Panc1 (cell line): ENCODE results near the gene MRPL38. TPM values are rescaled to one million over a fixed set of nuclear protein-coding genes. Genes with fewer than 3 reads are reported as not detected.

Experiments used
- ATAC-seq: fragments of 200-7000 bp; cut with Tn5 transposase; 2 replicates; pipeline ENCODE4 v1.9.1; 2020; ENCODE audit warnings: mild to moderate bottlenecking, moderate library complexity
- BruUV-seq: library from RNA; stranded (reverse); fragments of 400-500 nt; replicated peaks from 2 replicates; lab custom pipeline; 2021; lab: Mats Ljungman, UMichigan
- CTCF ChIA-PET: fragments of 300-600 bp; sonication (Branson Sonifier 250); formaldehyde crosslinking; loops from one replicate; lab custom pipeline; 2022; ENCODE audit warnings: antibody characterized with exemption; lab: Charles Lee
- POLR2A ChIA-PET: fragments of 300-600 bp; sonication (Branson Sonifier 250); formaldehyde crosslinking; loops from one replicate; lab custom pipeline; 2022; ENCODE audit warnings: antibody characterized with exemption; lab: Charles Lee
- DNase-seq: peaks from one replicate; pipeline ENCODE4 v3.0.0-alpha.2; 2010; ENCODE audit warnings: low read depth, low spot score
- H3K27ac ChIP-seq: 2 replicates; pipeline ENCODE4 v1.5.1; 2011; ENCODE audit warnings: mild to moderate bottlenecking, low read length, inconsistent platforms
- H3K27me3 ChIP-seq: fragments of 200-500 bp; sonication (Bioruptor generic); 2 replicates; pipeline ENCODE4 v1.6.0; 2014; ENCODE audit warnings: low read length, inconsistent platforms; ENCODE audit not compliant: control insufficient read depth, insufficient read depth
- H3K36me3 ChIP-seq: fragments of 200-500 bp; sonication (Bioruptor generic); 2 replicates; pipeline ENCODE4 v1.5.1; 2014; ENCODE audit warnings: inconsistent platforms, mild to moderate bottlenecking, low read length, moderate library complexity; ENCODE audit not compliant: control insufficient read depth, insufficient read depth
- H3K4me1 ChIP-seq: 2 replicates; pipeline ENCODE4 v1.5.1; 2011; ENCODE audit warnings: inconsistent platforms, mild to moderate bottlenecking, low read length, moderate library complexity; ENCODE audit not compliant: control insufficient read depth, insufficient read depth
- H3K4me3 ChIP-seq, 2 experiments: 2 replicates each; pipeline ENCODE4 v1.5.1; 2011 to 2012; ENCODE audit warnings: low read depth in 2 of 2, low read length in 2 of 2, mild to moderate bottlenecking in 2 of 2, inconsistent platforms in 1 of 2, moderate library complexity in 1 of 2
- H3K9me3 ChIP-seq: fragments of 200-500 bp; sonication (Bioruptor generic); 2 replicates; pipeline ENCODE4 v1.5.1; 2014; ENCODE audit warnings: low read depth, mild to moderate bottlenecking, inconsistent platforms, low read length, moderate library complexity; ENCODE audit not compliant: control insufficient read depth, insufficient read depth
- POLR2AphosphoS5 ChIP-seq: IDR thresholded peaks from 2 replicates; pipeline ENCODE4 v1.6.1; 2012; ENCODE audit warnings: mild to moderate bottlenecking, low read depth, low read length, moderate library complexity
- SIN3A ChIP-seq: IDR thresholded peaks from 2 replicates; pipeline ENCODE4 v1.6.1; 2012; ENCODE audit warnings: low read depth, mild to moderate bottlenecking, low read length, moderate library complexity, borderline replicate concordance; ENCODE audit not compliant: insufficient read depth
- TCF7L2 ChIP-seq: IDR thresholded peaks from 2 replicates; pipeline ENCODE4 v1.6.1; 2011; ENCODE audit warnings: mild to moderate bottlenecking, low read depth, low read length, inconsistent platforms
- in situ Hi-C: cut with HindIII; loops from 2 replicates; pipeline ENCODE4 v1.10.0; 2016; ENCODE audit warnings: low sequenced_read_pairs, low pct_unique_long_range_greater_than_20kb
- intact Hi-C: fragments of 100-400 bp; cut with micrococcal nuclease; formaldehyde crosslinking; loops from one replicate; pipeline ENCODE4 v1.10.0; 2022; ENCODE audit not compliant: unreplicated experiment
- total RNA-seq: library from RNA; stranded (reverse); gene quantifications from one replicate; pipeline ENCODE4 v1.2.1, GENCODE V29; 2021; ENCODE audit not compliant: unreplicated experiment
- TF ChIP-seq, protein P1 (sequence below): fragments of 450-650 bp; IDR thresholded peaks from 2 replicates; pipeline ENCODE4 v1.5.1; 2017; ENCODE audit warnings: mild to moderate bottlenecking
- TF ChIP-seq, protein P2 (sequence below), 2 experiments: IDR thresholded peaks; 2 replicates each; pipeline ENCODE4 v1.6.1; 2011 to 2012; ENCODE audit warnings: low read depth in 2 of 2, control low read depth in 1 of 2, low read length in 1 of 2, mild to moderate bottlenecking in 1 of 2, moderate library complexity in 1 of 2; ENCODE audit not compliant: insufficient read depth in 1 of 2

The MRPL38 gene
- total RNA-seq, 1 experiment from 2014 or later: 165 TPM

DNA sequence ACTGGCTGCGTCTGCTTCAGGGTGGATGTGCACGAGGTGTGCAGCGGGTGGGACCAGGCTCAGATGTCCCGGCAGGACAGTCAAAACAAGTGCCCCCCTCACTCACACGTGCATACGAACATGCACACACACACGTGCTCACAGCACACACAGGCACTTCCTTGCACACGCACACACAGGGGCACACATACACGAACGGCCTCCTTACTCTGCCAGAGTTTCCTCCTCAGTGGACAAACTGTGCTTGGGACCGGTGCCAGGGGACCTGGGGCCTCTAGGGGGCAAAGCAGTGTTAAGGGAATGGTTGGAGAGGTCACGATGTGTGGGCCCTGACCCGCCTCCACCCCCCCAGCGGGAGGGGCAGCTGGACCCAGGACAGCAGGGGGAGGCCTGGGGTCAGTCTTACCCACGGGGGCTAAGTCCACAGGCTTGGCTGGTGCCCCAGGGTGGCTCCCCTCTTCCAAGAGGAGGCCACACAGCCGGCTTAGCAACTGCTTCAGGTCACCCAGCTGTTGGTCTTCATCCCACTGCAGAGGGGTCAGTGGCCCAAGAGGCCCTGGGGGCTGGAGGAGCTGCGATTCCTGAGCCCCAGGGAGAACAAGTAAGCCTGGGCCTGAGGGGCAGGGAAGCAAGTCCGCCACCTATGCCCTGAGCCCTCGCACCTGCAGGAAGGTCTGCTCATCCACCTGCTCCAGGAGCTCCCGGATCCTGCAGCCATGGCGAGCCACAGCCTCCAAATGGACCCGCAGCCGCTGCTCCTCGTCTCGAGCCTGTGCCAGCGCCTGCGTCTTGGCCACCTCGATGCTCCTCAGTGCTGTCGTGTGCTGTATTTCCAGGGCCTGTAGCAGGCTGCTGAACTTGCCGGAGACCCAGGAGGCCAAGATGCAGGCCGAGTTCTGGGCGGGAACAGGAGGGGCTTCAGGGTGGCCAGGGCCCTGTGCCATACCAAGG lies 12.8 kb downstream of the MRPL38 start:
- no TSS peak for BruUV-seq
- H3K27ac ChIP-seq: no peak overlapping the region
- no peak overlapping the region for H3K4me3 ChIP-seq
- 0 out of 2 replicates have a peak, but pooled peaks have one; percentile 22 for TF ChIP-seq POLR2AphosphoS5
- TF ChIP-seq TCF7L2: no peak
- POLR2A ChIA-PET: no interaction called here
- H3K36me3 ChIP-seq: no peaks in the 10 kb centered on the region
- no peaks in the 10 kb centered on the region for H3K27me3 ChIP-seq
- CTCF ChIA-PET: interaction anchor here (0.7 kb wide), 1 partner anchor 31 kb away, joined by 5 read pairs; no protein-coding TSS in a partner anchor
- H3K9me3 ChIP-seq: no peaks in the 10 kb centered on the region
- ATAC-seq (no peak), DNase-seq (no peak)
- intact Hi-C loops: no loop called here
- peaks cover 11% of the 10 kb centered on the region for H3K4me1 ChIP-seq
- in situ Hi-C loops: no loop called here

DNA sequence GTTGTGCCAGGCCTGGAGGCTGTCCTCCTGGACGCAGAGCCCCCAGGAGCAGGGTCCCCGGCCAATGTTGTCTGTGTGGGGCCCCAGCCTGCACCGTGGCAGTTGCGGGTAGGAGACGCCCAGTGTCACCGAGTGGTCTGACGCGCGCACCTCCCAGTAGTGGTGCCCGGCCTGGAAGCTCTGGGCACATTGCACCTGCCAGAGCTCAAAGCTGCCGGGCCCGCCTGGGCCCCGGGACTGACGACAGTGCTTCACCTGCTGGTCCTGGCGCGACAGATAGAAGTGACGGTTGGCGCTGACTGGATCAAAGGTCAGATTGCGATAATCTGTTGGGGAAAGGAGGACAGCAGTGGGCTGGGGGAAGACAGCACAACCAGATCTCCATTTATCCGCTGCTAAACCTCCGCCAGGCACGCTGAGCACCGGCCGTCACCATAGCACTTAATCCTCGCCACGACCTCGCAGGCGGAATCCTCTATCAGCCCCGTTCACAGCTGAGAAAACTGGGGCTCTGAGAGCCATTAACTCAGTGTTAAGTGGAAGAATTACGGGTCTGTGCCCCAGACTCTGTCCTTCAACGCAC lies 13.6 kb downstream of the MRPL38 start:
- no TSS peak for BruUV-seq

DNA sequence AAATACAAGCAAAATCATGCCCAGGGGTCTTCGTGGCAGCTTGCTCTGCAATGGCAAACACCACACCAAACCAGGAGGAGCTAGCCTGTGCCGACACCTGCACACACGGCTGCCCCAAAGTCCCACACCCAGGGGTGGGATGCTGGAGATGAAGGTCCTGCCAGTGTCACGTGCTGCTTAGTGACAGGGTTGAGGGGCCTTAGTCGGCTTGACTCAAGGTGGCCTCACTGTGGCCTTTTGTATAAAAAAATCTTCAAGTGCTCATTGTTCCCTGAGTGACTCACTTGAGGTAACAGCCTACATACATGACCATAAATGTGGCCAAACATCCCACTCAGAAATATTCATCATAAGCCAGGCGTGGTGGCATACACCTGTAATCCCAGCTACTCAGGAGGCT lies 15.2 kb downstream of the MRPL38 start:
- no peak for TF ChIP-seq POLR2AphosphoS5
- no peak for TF ChIP-seq SIN3A
- TF ChIP-seq, protein P1, sequence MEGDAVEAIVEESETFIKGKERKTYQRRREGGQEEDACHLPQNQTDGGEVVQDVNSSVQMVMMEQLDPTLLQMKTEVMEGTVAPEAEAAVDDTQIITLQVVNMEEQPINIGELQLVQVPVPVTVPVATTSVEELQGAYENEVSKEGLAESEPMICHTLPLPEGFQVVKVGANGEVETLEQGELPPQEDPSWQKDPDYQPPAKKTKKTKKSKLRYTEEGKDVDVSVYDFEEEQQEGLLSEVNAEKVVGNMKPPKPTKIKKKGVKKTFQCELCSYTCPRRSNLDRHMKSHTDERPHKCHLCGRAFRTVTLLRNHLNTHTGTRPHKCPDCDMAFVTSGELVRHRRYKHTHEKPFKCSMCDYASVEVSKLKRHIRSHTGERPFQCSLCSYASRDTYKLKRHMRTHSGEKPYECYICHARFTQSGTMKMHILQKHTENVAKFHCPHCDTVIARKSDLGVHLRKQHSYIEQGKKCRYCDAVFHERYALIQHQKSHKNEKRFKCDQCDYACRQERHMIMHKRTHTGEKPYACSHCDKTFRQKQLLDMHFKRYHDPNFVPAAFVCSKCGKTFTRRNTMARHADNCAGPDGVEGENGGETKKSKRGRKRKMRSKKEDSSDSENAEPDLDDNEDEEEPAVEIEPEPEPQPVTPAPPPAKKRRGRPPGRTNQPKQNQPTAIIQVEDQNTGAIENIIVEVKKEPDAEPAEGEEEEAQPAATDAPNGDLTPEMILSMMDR: no peak
- TF ChIP-seq, protein P2, sequence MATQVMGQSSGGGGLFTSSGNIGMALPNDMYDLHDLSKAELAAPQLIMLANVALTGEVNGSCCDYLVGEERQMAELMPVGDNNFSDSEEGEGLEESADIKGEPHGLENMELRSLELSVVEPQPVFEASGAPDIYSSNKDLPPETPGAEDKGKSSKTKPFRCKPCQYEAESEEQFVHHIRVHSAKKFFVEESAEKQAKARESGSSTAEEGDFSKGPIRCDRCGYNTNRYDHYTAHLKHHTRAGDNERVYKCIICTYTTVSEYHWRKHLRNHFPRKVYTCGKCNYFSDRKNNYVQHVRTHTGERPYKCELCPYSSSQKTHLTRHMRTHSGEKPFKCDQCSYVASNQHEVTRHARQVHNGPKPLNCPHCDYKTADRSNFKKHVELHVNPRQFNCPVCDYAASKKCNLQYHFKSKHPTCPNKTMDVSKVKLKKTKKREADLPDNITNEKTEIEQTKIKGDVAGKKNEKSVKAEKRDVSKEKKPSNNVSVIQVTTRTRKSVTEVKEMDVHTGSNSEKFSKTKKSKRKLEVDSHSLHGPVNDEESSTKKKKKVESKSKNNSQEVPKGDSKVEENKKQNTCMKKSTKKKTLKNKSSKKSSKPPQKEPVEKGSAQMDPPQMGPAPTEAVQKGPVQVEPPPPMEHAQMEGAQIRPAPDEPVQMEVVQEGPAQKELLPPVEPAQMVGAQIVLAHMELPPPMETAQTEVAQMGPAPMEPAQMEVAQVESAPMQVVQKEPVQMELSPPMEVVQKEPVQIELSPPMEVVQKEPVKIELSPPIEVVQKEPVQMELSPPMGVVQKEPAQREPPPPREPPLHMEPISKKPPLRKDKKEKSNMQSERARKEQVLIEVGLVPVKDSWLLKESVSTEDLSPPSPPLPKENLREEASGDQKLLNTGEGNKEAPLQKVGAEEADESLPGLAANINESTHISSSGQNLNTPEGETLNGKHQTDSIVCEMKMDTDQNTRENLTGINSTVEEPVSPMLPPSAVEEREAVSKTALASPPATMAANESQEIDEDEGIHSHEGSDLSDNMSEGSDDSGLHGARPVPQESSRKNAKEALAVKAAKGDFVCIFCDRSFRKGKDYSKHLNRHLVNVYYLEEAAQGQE (IDR thresholded peaks at IDR 0.05; ENCODE audit: insufficient read depth in 1 of 2, low read depth in 2 of 2, low read length in 1 of 2): no peak
- no peak for TF ChIP-seq TCF7L2
- no peaks in the 10 kb centered on the region for H3K4me1 ChIP-seq
- ATAC-seq (no peak), DNase-seq (no peak)
- no peak overlapping the region for H3K27ac ChIP-seq
- BruUV-seq: TSS peak; percentile 86
- in situ Hi-C loops: no loop called here
- no peaks in the 10 kb centered on the region for H3K36me3 ChIP-seq
- intact Hi-C loops: no loop called here
- no peak overlapping the region for H3K4me3 ChIP-seq
- H3K27me3 ChIP-seq: no peaks in the 10 kb centered on the region
- CTCF ChIA-PET: no interaction called here
- POLR2A ChIA-PET: interaction anchor here (1.4 kb wide), 1 partner anchor 11 kb away, joined by 16 read pairs; the partner anchor contains the start of gene TRIM47
- H3K9me3 ChIP-seq: no peaks in the 10 kb centered on the region

More for the DNA sequence above, 13.6 kb downstream of the MRPL38 start:
- TF ChIP-seq SIN3A: no peak
- TF ChIP-seq POLR2AphosphoS5: no peak
- TF ChIP-seq, protein P2 (IDR thresholded peaks at IDR 0.05; ENCODE audit: insufficient read depth in 1 of 2, low read depth in 2 of 2, low read length in 1 of 2): no peak
- no peak for TF ChIP-seq TCF7L2
- H3K27me3 ChIP-seq: no peaks in the 10 kb centered on the region
- POLR2A ChIA-PET: no interaction called here
- H3K9me3 ChIP-seq: no peaks in the 10 kb centered on the region
- ATAC-seq (no peak), DNase-seq (no peak)
- no peak overlapping the region for H3K27ac ChIP-seq
- CTCF ChIA-PET: no interaction called here
- in situ Hi-C loops (no loop called here), intact Hi-C loops (no loop called here)
- peaks cover 11% of the 10 kb centered on the region for H3K4me1 ChIP-seq
- no peak overlapping the region for H3K4me3 ChIP-seq
- H3K36me3 ChIP-seq: no peaks in the 10 kb centered on the region
